8988T (cell line): Measurements from ENCODE around the gene CYP24A1.

ENCODE experiments used
- DNase-seq: peaks from one replicate; pipeline ENCODE4 v3.0.0; 2011

Gene CYP24A1

DNA sequence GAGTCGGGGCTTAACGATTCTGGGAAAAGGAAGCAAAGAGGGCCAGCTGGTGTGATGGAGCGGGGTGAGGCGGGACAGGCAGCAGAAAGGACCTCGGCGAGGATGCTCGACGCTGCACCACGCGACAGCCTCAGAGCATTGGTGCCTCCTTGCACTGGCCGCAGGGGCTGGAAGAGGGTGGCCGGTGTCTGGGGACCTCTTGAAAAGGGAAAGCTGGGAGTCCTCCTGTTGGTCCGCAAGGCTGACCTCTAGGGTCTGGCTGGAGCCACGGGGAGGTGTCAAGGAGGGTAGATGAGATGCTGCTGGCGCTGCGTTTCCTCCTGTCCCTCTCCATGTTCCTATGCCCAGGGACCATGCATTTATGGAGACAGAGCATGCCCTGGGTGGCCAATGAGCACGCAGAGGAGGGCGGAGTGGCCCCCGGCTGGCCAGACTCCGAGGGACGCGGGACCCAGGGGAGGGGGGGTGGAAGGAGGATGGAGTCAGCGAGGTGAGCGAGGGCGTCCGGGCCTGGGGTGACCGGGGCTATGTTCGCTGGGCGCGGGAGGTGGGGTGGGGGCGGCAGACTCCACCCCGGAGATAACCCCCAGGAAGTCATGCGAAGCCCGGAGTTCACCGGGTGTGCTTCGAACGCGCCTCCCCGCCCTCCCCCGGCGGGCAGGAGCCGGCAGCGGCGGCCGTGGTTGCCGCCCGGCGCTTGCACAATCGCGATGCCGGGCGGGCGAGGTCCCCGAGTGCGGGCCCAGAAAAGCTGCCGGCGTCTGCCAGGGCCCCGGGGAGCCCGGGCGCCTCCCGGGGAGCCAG lies at the start of gene CYP24A1:
Gene CYP24A1 (minus strand): TSS at position 334 of the 804 bp plus-strand sequence. CDS start 407 bp downstream, outside the sequence.
- peak; percentile 78 for DNase-seq

DNA sequence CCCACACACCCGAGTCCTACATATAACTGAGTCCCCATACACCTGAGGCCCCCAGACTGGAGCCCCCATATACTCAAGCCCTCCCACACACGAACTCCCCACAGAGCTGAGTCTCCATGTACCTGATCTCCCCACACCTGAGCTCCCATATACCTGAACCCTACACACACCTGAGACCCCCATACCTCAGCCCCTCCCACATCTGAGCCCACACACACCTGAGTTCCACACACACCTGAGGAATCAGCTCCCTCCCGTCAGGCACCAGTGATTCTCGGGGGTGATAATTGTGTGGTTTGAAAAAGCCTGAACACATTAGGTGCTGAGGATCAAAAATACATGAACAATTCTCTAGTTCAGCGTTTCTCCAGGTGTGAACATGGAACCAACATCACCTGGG lies 49.5 kb upstream of the CYP24A1 start:
- DNase-seq: no peak

- no peak for DNase-seq
These were observed 48.5 kb upstream of the CYP24A1 start for GRCh38 chr20:54221996-54222890.

DNA sequence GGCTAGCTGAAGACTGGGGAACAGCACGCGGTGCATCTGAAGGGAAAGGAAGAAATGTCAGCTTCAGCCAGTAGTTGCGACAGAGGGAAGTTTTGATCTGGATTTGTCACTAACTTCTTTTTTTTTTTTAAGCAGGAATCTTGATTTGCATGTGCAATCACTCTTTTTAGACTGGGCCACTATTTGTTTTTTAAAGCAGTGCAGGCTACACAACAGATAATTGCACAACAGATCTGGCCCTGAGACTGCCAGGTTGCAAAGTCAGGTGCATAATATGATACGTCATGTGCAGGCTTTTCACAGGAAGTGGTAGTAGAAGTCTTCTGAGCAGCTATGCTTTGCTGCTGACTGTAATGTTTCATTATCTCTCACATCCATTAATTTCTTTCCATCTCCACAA lies 47.6 kb upstream of the CYP24A1 start:
- no peak for DNase-seq

DNA sequence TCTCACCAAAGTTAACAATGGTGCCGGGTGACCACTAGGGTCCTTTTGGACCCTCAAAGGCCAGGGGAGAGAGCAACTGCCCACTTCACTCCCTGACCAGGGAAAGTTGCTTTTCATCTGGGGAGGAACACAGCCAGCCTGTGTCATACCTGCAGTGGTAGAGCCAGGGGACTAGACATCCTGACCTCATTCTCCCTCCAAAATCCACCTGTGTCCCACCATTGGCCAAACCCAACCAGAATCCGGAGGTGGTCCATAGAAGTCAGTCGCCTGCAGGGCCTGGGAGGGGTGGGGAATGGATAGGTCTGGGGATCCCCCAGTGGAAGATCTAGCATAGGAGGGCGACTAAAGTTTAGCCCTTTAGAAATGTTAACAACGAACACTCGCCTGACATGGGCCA lies 46.9 kb upstream of the CYP24A1 start:
- DNase-seq: no peak

DNA sequence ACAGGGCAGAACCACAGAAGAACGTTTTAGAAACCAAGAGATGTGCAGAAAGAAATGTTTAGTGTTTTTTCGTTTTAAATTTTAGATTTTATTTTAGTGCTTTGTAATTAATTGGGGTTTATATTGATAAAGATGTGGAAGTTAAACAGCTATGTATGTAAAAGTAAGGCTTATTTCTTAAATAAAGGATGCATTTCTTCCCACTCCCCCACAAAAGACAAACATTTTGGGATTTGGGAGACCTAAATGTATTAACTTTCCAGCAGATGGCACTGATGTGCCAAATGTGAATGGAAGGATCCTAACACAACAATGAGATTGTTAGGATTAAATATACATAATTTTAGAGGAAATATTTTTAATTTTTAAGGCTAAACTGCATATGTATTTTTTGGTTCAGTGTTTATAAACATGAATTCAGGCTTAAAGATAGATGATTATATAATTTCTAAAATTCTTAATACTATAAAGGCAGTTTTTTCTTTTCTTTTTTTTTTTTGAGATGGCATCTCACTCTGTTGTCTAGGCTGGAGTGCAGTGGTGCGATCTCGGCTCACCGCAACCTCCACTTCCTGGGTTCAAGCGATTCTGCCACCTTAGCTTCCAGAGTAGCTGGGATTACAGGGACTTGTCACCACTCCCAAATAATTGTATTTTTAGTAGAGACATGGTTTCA lies 46.1 kb upstream of the CYP24A1 start:
- no peak for DNase-seq

- DNase-seq: no peak
These were observed 44.7 kb upstream of the CYP24A1 start for GRCh38 chr20:54218470-54218869.

- no peak for DNase-seq
These were observed 44.0 kb upstream of the CYP24A1 start for GRCh38 chr20:54217762-54218161.

DNA sequence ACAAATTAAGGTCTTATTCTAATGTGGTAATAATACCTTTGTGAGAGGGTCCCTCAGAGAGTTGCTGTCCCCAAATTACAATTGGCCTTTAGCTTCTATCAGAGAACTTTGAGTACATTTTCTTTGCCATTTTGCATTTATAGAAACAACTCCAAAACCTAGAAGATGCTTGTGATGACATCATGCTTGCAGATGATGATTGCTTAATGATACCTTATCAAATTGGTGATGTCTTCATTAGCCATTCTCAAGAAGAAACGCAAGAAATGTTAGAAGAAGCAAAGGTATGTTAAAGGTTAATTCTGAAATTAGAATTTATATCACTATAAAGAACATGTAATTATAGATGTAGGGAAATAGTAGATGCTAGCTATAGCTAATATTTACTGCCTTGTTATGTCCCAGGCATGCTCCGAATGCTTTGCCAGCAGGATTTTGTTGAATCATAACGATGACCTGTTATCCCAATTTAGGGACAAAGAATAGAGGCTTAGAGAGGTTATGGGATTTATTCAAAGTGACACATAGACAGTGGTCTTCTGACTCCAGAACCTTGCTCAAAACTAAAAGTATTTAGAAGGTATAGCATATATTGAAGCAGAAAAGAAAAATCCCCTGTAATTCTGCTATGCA lies 41.5 kb upstream of the CYP24A1 start:
- no peak for DNase-seq

GRCh38 chr20:54214566-54214965 lies 40.8 kb upstream of the CYP24A1 start:
- DNase-seq: no peak

GRCh38 chr20:54212871-54213270 lies 39.1 kb upstream of the CYP24A1 start:
- DNase-seq: no peak

GRCh38 chr20:54212226-54212625 lies 38.4 kb upstream of the CYP24A1 start:
- DNase-seq: no peak

- DNase-seq: no peak
These were observed 35.5 kb upstream of the CYP24A1 start for GRCh38 chr20:54209216-54209813.

GRCh38 chr20:54208548-54209176 lies 34.9 kb upstream of the CYP24A1 start:
- no peak for DNase-seq

DNA sequence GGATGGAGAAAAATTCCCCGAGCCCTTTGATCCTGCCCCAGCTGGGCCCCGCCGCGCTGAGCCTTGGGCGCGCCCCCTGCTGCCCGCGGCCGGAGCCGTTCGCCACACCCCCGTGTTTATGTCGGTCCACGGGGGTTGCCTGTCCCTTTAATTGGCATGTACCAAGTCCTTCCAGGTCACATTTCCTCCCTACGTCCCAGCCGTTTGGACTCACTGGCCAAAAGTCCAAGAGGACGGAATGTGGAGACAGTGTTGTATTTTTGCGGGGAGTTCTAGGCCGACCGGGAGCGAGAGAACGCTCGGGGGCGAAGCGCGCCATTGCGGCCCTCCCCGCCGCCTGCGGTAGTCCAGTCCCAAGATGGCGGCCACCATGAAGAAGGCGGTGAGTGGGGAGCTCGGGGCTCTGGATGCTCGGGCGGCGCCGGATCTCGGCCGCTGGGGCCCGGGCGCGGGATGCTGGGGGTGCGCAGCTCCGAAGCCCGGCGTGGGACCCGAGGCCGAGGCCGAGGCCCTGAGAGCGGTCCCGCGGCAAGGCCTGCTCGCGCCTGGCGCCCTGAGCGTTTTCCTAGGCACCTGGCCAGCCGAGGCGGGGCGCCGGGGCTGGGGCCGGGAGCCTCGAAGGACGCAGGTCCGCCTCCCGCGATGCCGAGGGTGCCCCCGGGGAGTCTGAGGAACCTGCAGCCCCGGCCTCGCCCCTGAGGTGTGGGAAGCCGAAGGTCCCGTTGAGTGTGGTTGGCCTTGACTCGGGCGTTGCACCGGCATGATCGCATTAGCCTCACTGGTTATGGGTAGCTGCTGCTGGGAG lies 34.2 kb upstream of the CYP24A1 start, which contains the start of gene PFDN4:
Gene PFDN4 (plus strand): TSS at position 345 of the 805 bp plus-strand sequence. CDS start 14 bp downstream, at position 359.
- peak; percentile 91 for DNase-seq

- DNase-seq: no peak
These were observed 33.4 kb upstream of the CYP24A1 start for GRCh38 chr20:54207053-54207742.

DNA sequence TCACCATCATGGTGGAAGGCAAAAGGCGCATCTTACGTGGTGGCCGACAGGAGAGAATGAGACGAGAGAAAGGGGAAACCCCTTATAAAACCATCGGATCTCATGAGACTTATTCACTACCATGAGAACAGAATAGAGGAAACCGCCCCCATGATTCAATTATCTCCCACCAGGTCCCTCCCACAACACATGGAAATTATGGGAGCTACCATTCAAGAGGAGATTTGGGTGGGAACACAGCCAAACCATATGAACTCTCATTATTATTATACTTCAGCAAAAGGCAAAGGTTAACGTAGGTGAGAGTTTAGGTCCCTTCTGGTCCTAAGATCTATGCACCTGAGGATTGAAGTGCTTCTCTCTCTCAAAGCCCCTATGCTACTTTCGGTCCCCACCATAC lies 31.7 kb upstream of the CYP24A1 start:
- DNase-seq: no peak

- no peak for DNase-seq
These were observed 30.7 kb upstream of the CYP24A1 start for GRCh38 chr20:54204481-54204880.

DNA sequence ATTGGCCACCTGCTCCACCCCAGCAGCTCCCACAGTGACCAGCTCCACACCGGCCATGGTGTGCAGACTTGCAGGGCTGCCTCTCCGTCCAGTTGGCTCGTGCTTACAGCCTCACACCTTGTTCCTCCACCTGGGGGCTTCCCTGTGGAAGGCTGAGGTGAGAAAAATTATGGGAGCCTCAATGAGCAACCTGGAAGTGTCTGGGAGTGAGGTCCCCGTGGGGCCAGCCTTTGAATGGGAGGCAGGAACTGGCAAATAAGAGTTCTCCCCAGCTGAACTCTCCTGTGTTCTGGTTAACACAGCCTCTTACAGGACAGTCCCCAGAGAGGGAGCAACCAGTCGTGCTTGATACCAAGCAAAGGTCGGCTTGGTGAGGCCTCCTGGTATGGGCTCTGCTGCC lies 30.3 kb upstream of the CYP24A1 start:
- no peak for DNase-seq

DNA sequence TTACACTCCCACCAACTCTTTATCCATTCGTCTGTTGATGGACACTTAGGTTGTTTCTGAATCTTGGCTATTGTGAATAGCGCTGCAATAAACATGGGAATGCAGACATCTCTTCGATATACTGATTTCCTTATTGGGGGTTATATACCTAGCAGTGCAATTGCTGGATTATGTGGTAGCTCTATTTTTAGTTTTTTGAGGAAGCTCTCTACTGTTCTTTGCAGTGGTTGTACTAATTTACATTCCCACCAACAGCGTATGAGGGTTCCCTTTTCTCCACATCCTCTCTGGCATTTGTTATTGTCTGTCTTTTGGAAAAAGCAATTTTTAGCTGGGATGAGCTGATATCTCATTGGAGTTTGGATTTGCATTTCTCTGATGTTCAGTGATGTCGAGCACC lies 29.5 kb upstream of the CYP24A1 start:
- no peak for DNase-seq
